Testis (tissue), 2 donors: ENCODE results near the gene HELZ.

ENCODE experiments used
- CTCF ChIP-seq, 3 experiments: fragments of 450-650 bp in 2 of 3; fragments of 200-600 bp in 1 of 3; sonication (generic) in 1 of 3; IDR thresholded peaks; one replicate each; pipeline ENCODE4 v1.5.1; 2016 to 2019; ENCODE audit warnings: antibody characterized with exemption in 3 of 3, mild to moderate bottlenecking in 2 of 3, moderate library complexity in 1 of 3
- POLR2A ChIP-seq: fragments of 450-650 bp; IDR thresholded peaks from one replicate; pipeline ENCODE4 v1.6.1; 2017; ENCODE audit warnings: antibody characterized with exemption, mild to moderate bottlenecking, moderate library complexity

- no peak for TF ChIP-seq CTCF (IDR thresholded peaks at IDR 0.05)
- no peak for TF ChIP-seq POLR2A
These were observed 108.6 kb downstream of the HELZ start for GRCh38 chr17:67136191-67137025.
